Spleen (tissue), 11 donors: ENCODE data around the gene SMARCAD1. TPM values are rescaled to one million over a fixed set of nuclear protein-coding genes. Genes with fewer than 3 reads are reported as not detected.

Experiments used
- DNase-seq: peaks from one replicate; pipeline ENCODE4 v3.0.0-alpha.2; 2020
- H3K27ac ChIP-seq, 8 donors: fragments of 200-600 bp; sonication (generic) in 7 of 8; 1 replicate in 4 of 8; 2 replicates in 4 of 8; pipeline versions ENCODE4 v1.5.0 to v1.8.0; 2016 to 2021; ENCODE audit warnings: inconsistent platforms in 4 of 8, mild to moderate bottlenecking in 4 of 8, moderate library complexity in 1 of 8
- H3K27me3 ChIP-seq, 7 donors: fragments of 200-600 bp; sonication (generic) in 6 of 7; replicated peaks in 1 of 7; 1 replicate in 4 of 7; 2 replicates in 3 of 7; pipeline versions ENCODE4 v1.5.0 to v1.8.0; 2016 to 2021; ENCODE audit warnings: inconsistent platforms in 3 of 7, mild to moderate bottlenecking in 1 of 7
- H3K36me3 ChIP-seq, 6 donors: fragments of 200-600 bp; sonication (generic) in 5 of 6; 1 replicate in 4 of 6; 2 replicates in 2 of 6; pipeline versions ENCODE4 v1.5.0 to v1.8.0; 2016 to 2021; ENCODE audit warnings: inconsistent platforms in 2 of 6
- H3K4me1 ChIP-seq, 6 donors: fragments of 200-600 bp; sonication (generic) in 5 of 6; 1 replicate in 3 of 6; 2 replicates in 3 of 6; pipeline versions ENCODE4 v1.5.0 to v1.8.0; 2016 to 2021; ENCODE audit warnings: inconsistent platforms in 3 of 6
- H3K4me3 ChIP-seq, 8 donors: fragments of 200-600 bp; sonication (generic) in 7 of 8; 1 replicate in 4 of 8; 2 replicates in 4 of 8; pipeline versions ENCODE4 v1.5.0 to v1.8.0; 2016 to 2021; ENCODE audit warnings: inconsistent platforms in 4 of 8, mild to moderate bottlenecking in 4 of 8, moderate library complexity in 2 of 8
- H3K9me3 ChIP-seq, 8 donors: fragments of 200-600 bp; sonication (generic) in 7 of 8; 1 replicate in 4 of 8; 2 replicates in 4 of 8; pipeline versions ENCODE4 v1.5.0 to v1.8.0; 2016 to 2021; ENCODE audit warnings: inconsistent platforms in 4 of 8
- CTCF ChIP-seq, 11 experiments: fragments of 200-600 bp in 7 of 11; fragments of 450-650 bp in 4 of 11; sonication (generic) in 4 of 11; IDR thresholded peaks in 8 of 11; conservative IDR thresholded peaks in 3 of 11; 1 replicate in 7 of 11; 2 replicates in 4 of 11; pipeline versions ENCODE4 v1.4.0 to v1.8.0; 2016 to 2021; ENCODE audit warnings: antibody characterized with exemption in 11 of 11, inconsistent platforms in 4 of 11, mild to moderate bottlenecking in 1 of 11
- POLR2A ChIP-seq, 3 donors: fragments of 450-650 bp; IDR thresholded peaks; one replicate each; pipeline ENCODE4 v1.5.1; 2017; ENCODE audit warnings: antibody characterized with exemption in 3 of 3, mild to moderate bottlenecking in 1 of 3
- POLR2AphosphoS5 ChIP-seq, 3 donors: sonication (generic); formaldehyde crosslinking; IDR thresholded peaks; one replicate each; pipeline ENCODE4 v1.5.1; 2017; ENCODE audit warnings: antibody characterized with exemption in 3 of 3
- WGBS, 5 donors: extraction: QIAGEN DNeasy Blood & Tissue Kit in 3 of 5; methylation state at CpG; one replicate each; pipeline versions ENCODE4 v1.1.5 to v1.1.7; 2013 to 2018; 5-methylcytosine and 5-hydroxymethylcytosine counted together
- intact Hi-C: fragments of 100-400 bp; cut with DNase I; formaldehyde crosslinking; loops from one replicate; pipeline ENCODE4 v1.15.0; 2023; ENCODE audit warnings: low total_unique reads
- polyA plus RNA-seq, 3 donors: library from polyadenylated mRNA; stranded (reverse); fragments of 200-250 nt; gene quantifications; one replicate each; pipeline ENCODE4 v1.2.1, GENCODE V29; 2013
- total RNA-seq, 7 donors: library from RNA; depleted of rRNA in 3 of 7; stranded (reverse); fragments of >200 nt in 3 of 7; fragmentation: NEBNext Ultra II Directional in 4 of 7; extraction: Animal tissue kit (Norgen Biotek cat#: 25700) in 4 of 7; gene quantifications; one replicate each; pipeline versions ENCODE4 v1.1.0 to v1.2.1, GENCODE V29; 2016 to 2021
- donor health status: healthy with polysubstance abuse.
- donor health status: DM: no; HTN: no; CAD: no; lungs with moderate emphysema.
- donor health status: DM: no; HTN: no; CAD: no.
- donor health status: Bipolar disorder and iron deficiency.
- donor health status: healthy.
- donor health status: DM: no; HTN: no; CAD: no.
- donor health status: DM: yes; HTN: yes; CAD: no.

SMARCAD1 gene
- total and polyA plus RNA-seq, 10 donors, result 8.5 to 34.9 (median 25.5) TPM

GRCh38 chr4:94339779-94340178 is 132.1 kb downstream of the SMARCAD1 start:
- intact Hi-C loops, result no loop called here
- Histone ChIP-seq H3K36me3 (no peaks in the 10 kb centered on the region), H3K27me3 (no peaks in the 10 kb centered on the region), H3K4me1 (peaks cover 0 to 29% (median 4%) of the 10 kb centered on the region in 6 donors), H3K27ac (no peak overlapping the region), H3K9me3 (no peaks in the 10 kb centered on the region), H3K4me3 (peak overlapping the region in 3 of 8 donors; percentile 1 to 31 (median 2))
- TF ChIP-seq POLR2A (IDR thresholded peaks at IDR 0.05) (no peak), POLR2AphosphoS5 (IDR thresholded peaks at IDR 0.05) (no peak), CTCF (IDR thresholded peaks at IDR 0.05 in 8 of 11, conservative IDR thresholded peaks at IDR 0.05 in 3 of 11) (no peak)
- DNase-seq, result no peak
- 67 to 76% (median 70%) methylated on average over 9 of the region's 9 CpGs for WGBS, 5 donors

Other genes with a start within 250 kb of the SMARCAD1 start
- gene HPGDS, start 135.0 kb downstream of the SMARCAD1 start, total RNA-seq, result 1 to 10 TPM in 2 of 7 donors, under 1 TPM in 1, not detected in 4; 0.20 to 2.2 (median 1.0) TPM
- under 1 TPM; 0.04 to 0.54 (median 0.29) TPM for gene HPGDS, start 135.0 kb downstream of the SMARCAD1 start, polyA plus RNA-seq
- gene PDLIM5, start 244.1 kb downstream of the SMARCAD1 start, total RNA-seq, result 100 to 1,000 TPM in 3 of 7 donors, 10 to 100 TPM in 4; 66.1 to 182 (median 89.0) TPM
- 10 to 100 TPM in 2 of 3 donors, 1 to 10 TPM in 1; 9.4 to 14.6 (median 11.6) TPM for gene PDLIM5, start 244.1 kb downstream of the SMARCAD1 start, polyA plus RNA-seq